Activated naive CD8-positive, alpha-beta T cell (primary cell): ENCODE data around the gene SPACA5.
A peak's percentile ranks its signal among the peaks of the same experiment; 100 is the strongest.
"Not testable (repeated sequence)": the region's sequence is repeated elsewhere in the genome, so short reads cannot be mapped to it uniquely, and the experiment has no call there.

Experiments
- H3K27ac Mint-ChIP-seq: one replicate; pipeline ENCODE4 v1.8.0; 2021; ENCODE audit warnings: mixed read lengths
- H3K27me3 Mint-ChIP-seq: one replicate; pipeline ENCODE4 v1.8.0; 2021; ENCODE audit warnings: mixed read lengths
- H3K36me3 Mint-ChIP-seq: one replicate; pipeline ENCODE4 v1.8.0; 2021; ENCODE audit warnings: mixed read lengths
- H3K4me1 Mint-ChIP-seq: one replicate; pipeline ENCODE4 v1.8.0; 2021; ENCODE audit warnings: low read depth, mixed read lengths
- H3K4me3 Mint-ChIP-seq: one replicate; pipeline ENCODE4 v1.8.0; 2021; ENCODE audit warnings: mild to moderate bottlenecking, mixed read lengths
- H3K9me3 Mint-ChIP-seq: one replicate; pipeline ENCODE4 v1.8.0; 2021; ENCODE audit warnings: low read depth, mixed read lengths

Gene SPACA5

GRCh38 chrX:48006688-48007087 lies at the start of gene SPACA5:
TSS of gene SPACA5 (plus strand) at chrX:48006988. CDS start at chrX:48007803, 815 bp downstream.
- H3K36me3 Mint-ChIP-seq, H3K27ac Mint-ChIP-seq, H3K27me3 Mint-ChIP-seq, H3K9me3 Mint-ChIP-seq, H3K4me3 Mint-ChIP-seq: not testable (repeated sequence)
- H3K4me1 Mint-ChIP-seq = peaks cover 15% of the 10 kb centered on the region

- not testable (repeated sequence) for H3K36me3 Mint-ChIP-seq, H3K27me3 Mint-ChIP-seq, H3K9me3 Mint-ChIP-seq, H3K4me1 Mint-ChIP-seq, H3K4me3 Mint-ChIP-seq, H3K27ac Mint-ChIP-seq
Measured at GRCh38 chrX:47958206-47958605, 48.6 kb upstream of the SPACA5 start.

- Mint-ChIP-seq H3K4me3 (no peak overlapping the region), H3K4me1 (no peaks in the 10 kb centered on the region), H3K36me3 (no peaks in the 10 kb centered on the region), H3K9me3 (no peaks in the 10 kb centered on the region), H3K27me3 (no peaks in the 10 kb centered on the region), H3K27ac (no peak overlapping the region)
Measured at GRCh38 chrX:47958761-47959342, 47.9 kb upstream of the SPACA5 start.

- Mint-ChIP-seq H3K9me3 (no peaks in the 10 kb centered on the region), H3K4me3 (no peak overlapping the region), H3K4me1 (no peaks in the 10 kb centered on the region), H3K27ac (no peak overlapping the region), H3K27me3 (no peaks in the 10 kb centered on the region), H3K36me3 (no peaks in the 10 kb centered on the region)
Measured at GRCh38 chrX:47960406-47960805, 46.4 kb upstream of the SPACA5 start.

- H3K4me3 Mint-ChIP-seq, H3K27ac Mint-ChIP-seq, H3K4me1 Mint-ChIP-seq, H3K36me3 Mint-ChIP-seq, H3K9me3 Mint-ChIP-seq, H3K27me3 Mint-ChIP-seq: not testable (repeated sequence)
Measured at GRCh38 chrX:47961830-47962229, 45.0 kb upstream of the SPACA5 start.

- not testable (repeated sequence) for H3K9me3 Mint-ChIP-seq, H3K36me3 Mint-ChIP-seq, H3K4me3 Mint-ChIP-seq, H3K27ac Mint-ChIP-seq, H3K4me1 Mint-ChIP-seq, H3K27me3 Mint-ChIP-seq
Measured at GRCh38 chrX:47965526-47965925, 41.3 kb upstream of the SPACA5 start.

GRCh38 chrX:47973235-47973634 lies 33.6 kb upstream of the SPACA5 start:
- Mint-ChIP-seq H3K9me3 (peaks cover 20% of the 10 kb centered on the region), H3K36me3 (peaks cover 23% of the 10 kb centered on the region), H3K4me3 (no peak overlapping the region), H3K27me3 (no peaks in the 10 kb centered on the region), H3K27ac (no peak overlapping the region), H3K4me1 (no peaks in the 10 kb centered on the region)

GRCh38 chrX:47976254-47977151 lies 30.3 kb upstream of the SPACA5 start:
- Mint-ChIP-seq H3K36me3 (peaks cover 42% of the 10 kb centered on the region), H3K4me3 (no peak overlapping the region), H3K4me1 (no peaks in the 10 kb centered on the region), H3K27ac (no peak overlapping the region), H3K9me3 (peaks cover 18% of the 10 kb centered on the region), H3K27me3 (no peaks in the 10 kb centered on the region)

GRCh38 chrX:47991263-47992094 lies 15.3 kb upstream of the SPACA5 start:
- peaks cover 17% of the 10 kb centered on the region for H3K36me3 Mint-ChIP-seq
- no peaks in the 10 kb centered on the region for H3K27me3 Mint-ChIP-seq
- H3K27ac Mint-ChIP-seq = peak overlapping the region; percentile 82

GRCh38 chrX:47992095-47992380 lies 14.8 kb upstream of the SPACA5 start:
- Mint-ChIP-seq H3K27me3 (no peaks in the 10 kb centered on the region), H3K9me3 (no peaks in the 10 kb centered on the region), H3K27ac (peak overlapping the region; percentile 82), H3K36me3 (peaks cover 16% of the 10 kb centered on the region), H3K4me1 (peaks cover 41% of the 10 kb centered on the region), H3K4me3 (peak overlapping the region; percentile 56)

More at GRCh38 chrX:47991263-47992094, 15.3 kb upstream of the SPACA5 start:
- peaks cover 41% of the 10 kb centered on the region for H3K4me1 Mint-ChIP-seq
- no peaks in the 10 kb centered on the region for H3K9me3 Mint-ChIP-seq
- H3K4me3 Mint-ChIP-seq = peak overlapping the region; percentile 56

- no peaks in the 10 kb centered on the region for H3K9me3 Mint-ChIP-seq
- no peak overlapping the region for H3K4me3 Mint-ChIP-seq
- no peak overlapping the region for H3K27ac Mint-ChIP-seq
- no peaks in the 10 kb centered on the region for H3K27me3 Mint-ChIP-seq
- peaks cover 41% of the 10 kb centered on the region for H3K4me1 Mint-ChIP-seq
- peaks cover 14% of the 10 kb centered on the region for H3K36me3 Mint-ChIP-seq
Measured at GRCh38 chrX:47992669-47993068, 14.1 kb upstream of the SPACA5 start.

GRCh38 chrX:48001260-48001659 lies 5.5 kb upstream of the SPACA5 start:
- Mint-ChIP-seq H3K4me1 (peaks cover 27% of the 10 kb centered on the region), H3K4me3 (peak overlapping the region; percentile 42), H3K27me3 (no peaks in the 10 kb centered on the region), H3K9me3 (no peaks in the 10 kb centered on the region), H3K36me3 (peaks cover 16% of the 10 kb centered on the region), H3K27ac (no peak overlapping the region)

- Mint-ChIP-seq H3K4me1 (peaks cover 26% of the 10 kb centered on the region), H3K9me3 (no peaks in the 10 kb centered on the region), H3K27me3 (no peaks in the 10 kb centered on the region), H3K4me3 (peak overlapping the region; percentile 74), H3K27ac (peak overlapping the region; percentile 58), H3K36me3 (peaks cover 13% of the 10 kb centered on the region)
Measured at GRCh38 chrX:48002319-48002718, 4.5 kb upstream of the SPACA5 start.

- no peaks in the 10 kb centered on the region for H3K9me3 Mint-ChIP-seq
- H3K4me3 Mint-ChIP-seq = peak overlapping the region; percentile 99
- no peak overlapping the region for H3K27ac Mint-ChIP-seq
- peaks cover 26% of the 10 kb centered on the region for H3K4me1 Mint-ChIP-seq
- H3K36me3 Mint-ChIP-seq = peaks cover 13% of the 10 kb centered on the region
- no peaks in the 10 kb centered on the region for H3K27me3 Mint-ChIP-seq
Measured at GRCh38 chrX:48002929-48003328, 3.9 kb upstream of the SPACA5 start.

GRCh38 chrX:48003367-48003757 lies 3.4 kb upstream of the SPACA5 start:
- H3K27me3 Mint-ChIP-seq = no peaks in the 10 kb centered on the region
- H3K9me3 Mint-ChIP-seq = no peaks in the 10 kb centered on the region
- H3K4me3 Mint-ChIP-seq = peak overlapping the region; percentile 99
- H3K27ac Mint-ChIP-seq = peak overlapping the region; percentile 99
- peaks cover 26% of the 10 kb centered on the region for H3K4me1 Mint-ChIP-seq
- peaks cover 13% of the 10 kb centered on the region for H3K36me3 Mint-ChIP-seq
